Right lobe of liver (tissue), 4 donors: ENCODE measurements around the gene PLCB1.

Source experiments
- POLR2A ChIP-seq: fragments of 450-650 bp; IDR thresholded peaks from one replicate; pipeline ENCODE4 v1.6.1; 2017; ENCODE audit warnings: antibody characterized with exemption, mild to moderate bottlenecking
- TF ChIP-seq, protein P1 (sequence below), 4 donors: fragments of 200-600 bp in 3 of 4; fragments of 450-650 bp in 1 of 4; IDR thresholded peaks; one replicate each; pipeline versions ENCODE4 v1.5.1 to v1.8.0; 2016 to 2022; ENCODE audit warnings: antibody characterized with exemption in 4 of 4, mild to moderate bottlenecking in 2 of 4
- donor health status: DM: no; HTN: no; CAD: no.
- donor health status: DM: no; HTN: no; CAD: no.
- donor health status: DM: no; HTN: yes; CAD: no.

DNA sequence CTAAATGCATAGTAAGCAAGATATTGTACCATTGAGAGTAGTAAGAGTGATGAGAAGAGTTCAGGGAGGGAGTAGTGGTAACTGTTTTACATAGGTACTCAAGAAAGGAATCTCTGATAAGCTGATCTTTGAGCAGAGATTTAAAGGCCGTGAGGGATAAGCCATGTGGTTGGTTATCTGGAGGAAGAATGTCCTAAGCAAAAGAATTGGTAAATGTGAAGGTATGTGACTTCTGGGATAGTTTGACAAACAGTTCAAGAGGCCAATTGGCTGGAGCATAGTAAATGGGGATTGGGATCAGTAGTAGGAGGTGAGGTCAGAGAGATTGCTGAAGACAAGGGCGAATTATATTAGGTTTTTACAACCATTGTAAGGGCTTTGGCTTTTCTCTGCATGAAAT, 40.1 kb downstream of the PLCB1 start:
- TF ChIP-seq, protein P1, sequence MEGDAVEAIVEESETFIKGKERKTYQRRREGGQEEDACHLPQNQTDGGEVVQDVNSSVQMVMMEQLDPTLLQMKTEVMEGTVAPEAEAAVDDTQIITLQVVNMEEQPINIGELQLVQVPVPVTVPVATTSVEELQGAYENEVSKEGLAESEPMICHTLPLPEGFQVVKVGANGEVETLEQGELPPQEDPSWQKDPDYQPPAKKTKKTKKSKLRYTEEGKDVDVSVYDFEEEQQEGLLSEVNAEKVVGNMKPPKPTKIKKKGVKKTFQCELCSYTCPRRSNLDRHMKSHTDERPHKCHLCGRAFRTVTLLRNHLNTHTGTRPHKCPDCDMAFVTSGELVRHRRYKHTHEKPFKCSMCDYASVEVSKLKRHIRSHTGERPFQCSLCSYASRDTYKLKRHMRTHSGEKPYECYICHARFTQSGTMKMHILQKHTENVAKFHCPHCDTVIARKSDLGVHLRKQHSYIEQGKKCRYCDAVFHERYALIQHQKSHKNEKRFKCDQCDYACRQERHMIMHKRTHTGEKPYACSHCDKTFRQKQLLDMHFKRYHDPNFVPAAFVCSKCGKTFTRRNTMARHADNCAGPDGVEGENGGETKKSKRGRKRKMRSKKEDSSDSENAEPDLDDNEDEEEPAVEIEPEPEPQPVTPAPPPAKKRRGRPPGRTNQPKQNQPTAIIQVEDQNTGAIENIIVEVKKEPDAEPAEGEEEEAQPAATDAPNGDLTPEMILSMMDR (IDR thresholded peaks at IDR 0.05): no peak
- no peak for TF ChIP-seq POLR2A
